BLaER1 treated with 17β-estradiol and CSF1 and Interleukin-3, amounts not matched to agents 10 nM and 100 nM (cell line): Measurements from ENCODE around the gene ZDHHC7.
A peak's percentile ranks its signal among the peaks of the same experiment; 100 is the strongest.

ENCODE experiments used
- H3K27ac ChIP-seq, 11 experiments: shearing (Covaris generic); formaldehyde crosslinking; 2 replicates each; pipeline ENCODE4 v1.8.1; 2022
- H3K27me3 ChIP-seq, 11 experiments: shearing (Covaris generic); formaldehyde crosslinking; 2 replicates each; pipeline ENCODE4 v1.8.1; 2022
- H3K36me3 ChIP-seq, 11 experiments: shearing (Covaris generic); formaldehyde crosslinking; 2 replicates each; pipeline ENCODE4 v1.8.1; 2022
- H3K4me1 ChIP-seq, 10 experiments: shearing (Covaris generic); formaldehyde crosslinking; 2 replicates each; pipeline ENCODE4 v1.8.1; 2022
- H3K4me2 ChIP-seq, 11 experiments: shearing (Covaris generic); formaldehyde crosslinking; 2 replicates each; pipeline ENCODE4 v1.8.1; 2022
- H3K4me3 ChIP-seq, 10 experiments: shearing (Covaris generic); formaldehyde crosslinking; 2 replicates each; pipeline ENCODE4 v1.8.1; 2022
- H3K9ac ChIP-seq, 11 experiments: shearing (Covaris generic); formaldehyde crosslinking; 2 replicates each; pipeline ENCODE4 v1.8.1; 2022
- H3K9me3 ChIP-seq, 11 experiments: shearing (Covaris generic); formaldehyde crosslinking; replicated peaks in 1 of 11; 2 replicates each; pipeline ENCODE4 v1.8.1; 2022
- H4K20me1 ChIP-seq, 11 experiments: shearing (Covaris generic); formaldehyde crosslinking; 2 replicates each; pipeline ENCODE4 v1.8.1; 2022
- Cebpa-rat ChIP-seq, 11 experiments: shearing (Covaris generic); IDR thresholded peaks; 2 replicates each; pipeline ENCODE4 v1.8.1; 2022

Gene ZDHHC7

GRCh38 chr16:85011846-85012284 is 530 bp upstream of the ZDHHC7 start:
- no peak for TF ChIP-seq Cebpa-rat (IDR thresholded peaks at IDR 0.05)
- H3K27ac ChIP-seq = peak overlapping the region; percentile 84 to 96 (median 92)
- no peaks in the 10 kb centered on the region for H3K9me3 ChIP-seq
- peak overlapping the region; percentile 88 to 99 (median 92) for H3K4me3 ChIP-seq
- H3K27me3 ChIP-seq = no peaks in the 10 kb centered on the region
- H3K4me1 ChIP-seq = peaks cover 46 to 71% (median 55%) of the 10 kb centered on the region in 10 experiments
- H3K36me3 ChIP-seq = peaks cover 0 to 22% (median 12%) of the 10 kb centered on the region in 11 experiments; a peak in 11 of 22 replicates
- peak overlapping the region; percentile 82 to 92 (median 90) for H3K9ac ChIP-seq
- H4K20me1 ChIP-seq = peaks cover 15 to 42% (median 25%) of the 10 kb centered on the region in 11 experiments; a peak in 17 of 22 replicates
- peak overlapping the region; percentile 75 to 94 (median 90) for H3K4me2 ChIP-seq

GRCh38 chr16:85010446-85010930 is 847 bp downstream of the ZDHHC7 start:
- Histone ChIP-seq H3K9ac (peak overlapping the region; percentile 82 to 92 (median 90)), H3K27ac (peak overlapping the region; percentile 84 to 96 (median 92)), H3K4me3 (peak overlapping the region; percentile 88 to 99 (median 92)), H3K27me3 (no peaks in the 10 kb centered on the region), H3K9me3 (no peaks in the 10 kb centered on the region), H4K20me1 (peaks cover 28 to 56% (median 39%) of the 10 kb centered on the region in 11 experiments; a peak in 19 of 22 replicates), H3K4me2 (peak overlapping the region; percentile 75 to 99 (median 91)), H3K4me1 (peaks cover 40 to 71% (median 53%) of the 10 kb centered on the region in 10 experiments), H3K36me3 (peaks cover 6 to 36% (median 21%) of the 10 kb centered on the region in 11 experiments; a peak in 18 of 22 replicates)
- no peak for TF ChIP-seq Cebpa-rat (IDR thresholded peaks at IDR 0.05)

GRCh38 chr16:85008271-85008670 is 3.1 kb downstream of the ZDHHC7 start:
- Histone ChIP-seq H3K4me3 (0 out of 20 replicates have a peak overlapping the region, but pooled peaks of 1 of the 10 experiments have one; percentile 6), H3K36me3 (peaks cover 10 to 46% (median 24%) of the 10 kb centered on the region in 11 experiments; a peak in 18 of 22 replicates), H3K9ac (peak overlapping the region in 1 of 11 experiments; percentile 15; a peak in 1 of 22 replicates), H3K27ac (peak overlapping the region in 1 of 11 experiments; percentile 21; a peak in 2 of 22 replicates), H3K4me1 (peaks cover 58 to 81% (median 73%) of the 10 kb centered on the region in 10 experiments), H4K20me1 (peaks cover 43 to 78% (median 60%) of the 10 kb centered on the region in 11 experiments; a peak in 20 of 22 replicates), H3K4me2 (peak overlapping the region in 10 of 11 experiments; percentile 2 to 99 (median 65); a peak in 16 of 22 replicates), H3K9me3 (no peaks in the 10 kb centered on the region), H3K27me3 (no peaks in the 10 kb centered on the region)
- TF ChIP-seq Cebpa-rat (IDR thresholded peaks at IDR 0.05) = no peak

- Histone ChIP-seq H3K9me3 (no peaks in the 10 kb centered on the region), H3K4me1 (peaks cover 64 to 87% (median 79%) of the 10 kb centered on the region in 10 experiments), H3K4me3 (no peak overlapping the region), H3K27me3 (no peaks in the 10 kb centered on the region), H3K36me3 (peaks cover 10 to 46% (median 24%) of the 10 kb centered on the region in 11 experiments; a peak in 18 of 22 replicates), H3K4me2 (peak overlapping the region in 10 of 11 experiments; percentile 2 to 99 (median 65); a peak in 15 of 22 replicates), H4K20me1 (peaks cover 49 to 84% (median 65%) of the 10 kb centered on the region in 11 experiments; a peak in 20 of 22 replicates), H3K9ac (no peak overlapping the region), H3K27ac (peak overlapping the region in 3 of 11 experiments; percentile 18 to 34 (median 30); a peak in 3 of 22 replicates)
- TF ChIP-seq Cebpa-rat (IDR thresholded peaks at IDR 0.05) = no peak
Measured at GRCh38 chr16:85007496-85008214, 3.7 kb downstream of the ZDHHC7 start.

GRCh38 chr16:85006639-85007038 is 4.7 kb downstream of the ZDHHC7 start:
- Histone ChIP-seq H3K4me3 (no peak overlapping the region), H3K4me2 (peak overlapping the region in 3 of 11 experiments; percentile 97 to 99 (median 98); a peak in 4 of 22 replicates)
- peak in 2 of 11 experiments; percentile 52 to 62; a peak in 3 of 22 replicates for TF ChIP-seq Cebpa-rat (IDR thresholded peaks at IDR 0.05)

GRCh38 chr16:85005285-85006069 is 5.9 kb downstream of the ZDHHC7 start:
- H3K27me3 ChIP-seq = no peaks in the 10 kb centered on the region
- peak overlapping the region in 1 of 10 experiments; percentile 7; a peak in 1 of 20 replicates for H3K4me3 ChIP-seq
- no peaks in the 10 kb centered on the region for H3K9me3 ChIP-seq
- H3K4me2 ChIP-seq = peak overlapping the region in 6 of 11 experiments; percentile 81 to 99 (median 98); a peak in 11 of 22 replicates
- H3K27ac ChIP-seq = no peak overlapping the region; a peak in 1 of 22 replicates
- peaks cover 73 to 100% (median 92%) of the 10 kb centered on the region in 10 experiments for H3K4me1 ChIP-seq
- H3K36me3 ChIP-seq = peaks cover 16 to 58% (median 30%) of the 10 kb centered on the region in 11 experiments; a peak in 19 of 22 replicates
- peak overlapping the region in 1 of 11 experiments; percentile 36; a peak in 2 of 22 replicates for H3K9ac ChIP-seq
- no peak for TF ChIP-seq Cebpa-rat (IDR thresholded peaks at IDR 0.05)
- peaks cover 49 to 100% (median 78%) of the 10 kb centered on the region in 11 experiments; a peak in 20 of 22 replicates for H4K20me1 ChIP-seq

More at GRCh38 chr16:85006639-85007038, 4.7 kb downstream of the ZDHHC7 start:
- no peak overlapping the region for H3K27ac ChIP-seq
- peaks cover 10 to 47% (median 24%) of the 10 kb centered on the region in 11 experiments; a peak in 18 of 22 replicates for H3K36me3 ChIP-seq
- H4K20me1 ChIP-seq = peaks cover 49 to 94% (median 70%) of the 10 kb centered on the region in 11 experiments; a peak in 20 of 22 replicates
- no peaks in the 10 kb centered on the region for H3K27me3 ChIP-seq
- H3K9ac ChIP-seq = no peak overlapping the region
- H3K4me1 ChIP-seq = peaks cover 66 to 88% (median 82%) of the 10 kb centered on the region in 10 experiments
- no peaks in the 10 kb centered on the region for H3K9me3 ChIP-seq

GRCh38 chr16:85004587-85005205 is 6.6 kb downstream of the ZDHHC7 start:
- Histone ChIP-seq H3K4me2 (peak overlapping the region in 9 of 11 experiments; percentile 20 to 99 (median 97); a peak in 15 of 22 replicates), H3K9me3 (no peaks in the 10 kb centered on the region), H3K36me3 (peaks cover 21 to 66% (median 37%) of the 10 kb centered on the region in 11 experiments; a peak in 21 of 22 replicates), H4K20me1 (peaks cover 45 to 100% (median 82%) of the 10 kb centered on the region in 11 experiments; a peak in 20 of 22 replicates), H3K27me3 (no peaks in the 10 kb centered on the region), H3K9ac (peak overlapping the region in 1 of 11 experiments; percentile 36; a peak in 2 of 22 replicates), H3K4me3 (peak overlapping the region in 1 of 10 experiments; percentile 7; a peak in 1 of 20 replicates), H3K27ac (no peak overlapping the region; a peak in 2 of 22 replicates), H3K4me1 (peaks cover 66 to 100% (median 84%) of the 10 kb centered on the region in 10 experiments)
- no peak for TF ChIP-seq Cebpa-rat (IDR thresholded peaks at IDR 0.05)
